Stimulated activated CD4-positive, alpha-beta T cell treated with anti-CD3 and anti-CD28 coated beads, Interleukin-1b, Interleukin-23, amount 100 ng/mL, for 1 hour (primary cell): ENCODE measurements around the gene ELP5.

Experiments used
- DNase-seq, 2 donors: peaks; one replicate each; pipeline ENCODE4 v3.0.0-alpha.2; 2020; ENCODE audit warnings: low read depth in 2 of 2

The ELP5 gene

DNA sequence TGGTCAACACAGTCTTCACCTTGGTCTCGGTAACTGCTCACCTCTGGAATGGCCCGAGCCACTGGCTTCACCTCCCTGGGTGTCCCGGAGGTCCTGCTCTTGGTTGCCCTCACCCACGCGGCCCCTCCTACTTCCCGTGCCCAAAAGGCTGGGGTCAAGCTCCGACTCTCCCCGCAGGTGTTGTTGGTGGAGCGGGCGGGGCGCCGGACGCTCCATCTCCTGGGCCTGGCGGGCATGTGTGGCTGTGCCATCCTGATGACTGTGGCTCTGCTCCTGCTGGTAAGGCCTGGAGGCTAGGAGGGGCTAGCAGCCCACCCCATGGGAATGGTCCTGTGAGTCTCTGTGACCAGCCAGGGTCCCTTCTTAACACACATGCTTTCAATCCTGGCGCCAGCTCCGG, 32.9 kb downstream of the ELP5 start:
- DNase-seq: no peak

- no peak for DNase-seq
These were observed 33.7 kb downstream of the ELP5 start for GRCh38 chr17:7285679-7286078.

- no peak for DNase-seq
These were observed 37.4 kb downstream of the ELP5 start for GRCh38 chr17:7289256-7290032.

DNA sequence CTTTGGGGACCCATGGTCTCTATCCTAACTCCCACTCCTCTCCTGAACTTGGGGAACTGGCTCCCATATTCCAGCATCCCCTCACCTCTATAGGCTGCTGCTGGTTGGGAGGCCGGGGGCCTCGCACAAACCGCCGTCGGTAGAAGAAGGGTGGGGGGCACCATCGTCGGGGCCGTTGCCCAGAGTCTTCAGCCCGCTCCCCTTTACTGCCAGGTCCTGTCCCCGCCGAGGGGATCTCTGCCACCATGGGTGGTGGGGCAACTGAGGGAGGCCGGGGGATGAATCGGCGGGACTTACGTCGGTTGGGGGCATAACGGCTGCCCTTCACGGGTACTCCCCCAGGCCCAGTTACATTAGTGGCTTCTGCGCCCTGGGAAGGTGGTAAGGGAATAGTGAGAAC, 38.2 kb downstream of the ELP5 start:
- DNase-seq: no peak

DNA sequence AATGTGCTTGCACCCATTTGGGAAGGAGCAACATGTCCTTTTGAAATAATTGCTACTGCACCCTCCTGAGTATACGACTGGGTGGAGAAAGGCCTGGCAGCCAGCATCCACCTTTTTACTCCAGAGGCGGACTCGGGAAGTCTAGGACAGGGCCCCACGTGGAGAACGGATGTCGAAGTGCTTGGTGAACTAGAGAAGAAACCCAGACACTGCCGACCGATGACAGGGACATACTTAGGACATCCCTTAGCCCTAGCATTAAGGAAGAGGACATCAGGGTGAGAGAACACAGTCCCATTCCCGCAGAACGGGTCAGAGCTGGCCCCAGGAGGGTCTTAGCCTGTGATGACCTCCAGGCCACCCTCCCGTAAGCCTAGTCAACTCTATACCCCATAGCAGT, 38.7 kb downstream of the ELP5 start:
- no peak for DNase-seq

- DNase-seq: no peak
These were observed 40.2 kb downstream of the ELP5 start for GRCh38 chr17:7292194-7292593.

GRCh38 chr17:7292729-7293128, 40.7 kb downstream of the ELP5 start:
- DNase-seq: no peak

GRCh38 chr17:7293159-7293558, 41.1 kb downstream of the ELP5 start:
- no peak for DNase-seq

- DNase-seq: no peak
These were observed 42.0 kb downstream of the ELP5 start for GRCh38 chr17:7293816-7294613.

DNA sequence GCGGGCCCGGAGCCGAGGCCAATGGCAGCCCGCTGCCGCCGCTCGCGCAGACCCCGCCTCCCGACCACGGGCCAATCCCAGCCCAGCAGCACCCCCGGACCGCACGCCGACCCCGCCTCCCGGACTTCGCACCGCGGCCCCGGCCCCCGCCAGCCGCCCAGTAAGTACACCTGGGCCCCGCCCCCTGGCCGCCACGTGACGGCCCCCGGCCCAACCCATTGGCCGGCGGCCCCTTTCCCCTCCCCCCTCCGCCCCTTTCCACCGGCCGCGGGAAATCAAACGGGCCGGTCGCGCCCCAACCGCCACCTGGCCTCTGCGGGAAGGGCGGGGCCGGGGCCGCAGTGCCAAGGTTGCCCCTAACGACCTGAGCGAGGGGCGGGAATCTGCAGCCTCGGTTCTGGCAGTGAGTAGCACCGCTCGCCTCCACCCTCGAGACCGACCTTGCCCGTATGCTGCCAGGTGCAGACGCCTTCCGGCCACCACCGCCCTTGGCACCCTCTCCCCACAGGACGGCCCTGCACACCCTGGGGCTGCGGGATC, 42.7 kb downstream of the ELP5 start, which contains the start of gene YBX2:
Gene YBX2, minus strand, starts transcription at position 26 of the 540 bp plus-strand sequence. CDS start 139 bp downstream, outside the sequence.
- peak; percentile 42 to 54 for DNase-seq

DNA sequence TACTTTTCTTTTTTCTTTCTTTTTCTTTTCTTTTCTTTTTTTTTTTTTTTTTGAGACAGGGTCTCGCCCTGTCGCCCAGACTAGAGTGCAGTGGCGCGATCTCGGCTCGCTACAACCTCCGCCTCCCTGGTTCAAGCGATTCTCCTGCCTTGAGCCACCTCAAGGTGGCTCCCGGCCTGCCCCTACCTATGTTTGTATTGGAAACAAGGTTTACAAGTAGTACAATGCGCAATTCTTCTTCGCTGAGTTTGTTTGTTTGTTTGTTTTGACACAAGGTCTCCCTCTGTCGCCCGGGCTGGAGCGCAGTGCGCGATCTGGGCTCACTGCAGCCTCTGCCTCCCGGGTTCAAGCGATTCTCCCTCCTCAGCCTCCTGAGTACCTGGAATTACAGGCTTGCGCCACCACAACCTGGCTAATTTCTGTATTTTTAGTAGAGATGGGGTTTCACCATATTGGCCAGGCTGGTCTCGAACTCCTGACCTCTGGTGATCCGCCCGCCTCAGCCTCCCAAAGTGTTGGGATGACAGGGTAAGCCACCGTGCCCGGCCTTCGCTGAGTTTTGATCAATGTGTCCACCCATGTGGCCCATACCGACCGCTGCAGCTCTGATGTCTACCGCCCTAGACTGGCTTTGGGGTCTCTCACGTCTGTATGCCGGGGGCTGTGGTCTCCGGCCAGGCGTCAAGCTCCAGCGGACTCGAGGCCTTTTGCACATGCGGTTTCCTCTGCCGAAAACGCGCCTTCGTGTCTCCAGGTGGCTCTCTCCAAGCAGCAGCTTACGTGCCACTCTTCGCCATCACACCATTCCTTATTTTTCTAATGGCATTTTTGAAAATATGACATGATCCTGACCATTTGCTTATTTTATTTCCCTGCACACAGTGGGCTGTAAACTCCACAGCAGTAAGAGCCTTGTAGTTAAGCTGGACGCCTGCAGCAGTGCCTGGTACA, 43.5 kb downstream of the ELP5 start:
- no peak for DNase-seq

DNA sequence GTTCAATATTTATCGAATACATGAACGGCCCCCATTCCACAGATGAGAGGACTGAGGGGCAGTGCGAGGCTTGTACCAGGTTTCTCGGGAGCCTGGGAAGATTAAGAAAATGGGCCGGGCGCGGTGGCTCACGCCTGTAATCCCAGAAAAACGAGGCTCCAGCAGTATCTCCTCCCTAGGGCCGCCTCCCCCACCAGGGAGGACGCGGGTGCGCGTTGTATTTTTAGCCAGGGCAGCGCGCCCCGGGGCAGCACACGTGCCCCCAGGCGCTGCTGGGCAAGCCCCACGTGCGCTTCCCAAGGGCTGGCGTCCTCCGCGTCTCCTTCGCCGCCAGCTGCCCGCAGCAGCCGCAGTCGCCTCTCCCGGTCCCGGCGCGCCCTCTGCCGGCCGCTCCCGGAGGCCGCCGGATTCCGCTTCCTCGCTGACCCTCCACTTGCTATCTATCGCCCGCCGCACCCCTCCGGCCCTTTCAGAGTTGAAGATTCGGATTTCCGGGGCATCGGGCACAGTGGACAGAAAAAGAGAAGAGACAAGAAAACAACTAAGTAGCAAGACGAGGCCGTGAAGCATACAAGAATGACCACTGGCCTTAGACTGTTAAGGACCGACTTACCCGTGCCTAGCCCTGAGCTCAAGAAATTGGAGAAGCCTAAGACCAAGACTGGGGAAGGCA, 44.3 kb downstream of the ELP5 start:
- peak in 1 of 2 donors; percentile 50 for DNase-seq

GRCh38 chr17:7304179-7304578, 52.2 kb downstream of the ELP5 start:
- no peak for DNase-seq

DNA sequence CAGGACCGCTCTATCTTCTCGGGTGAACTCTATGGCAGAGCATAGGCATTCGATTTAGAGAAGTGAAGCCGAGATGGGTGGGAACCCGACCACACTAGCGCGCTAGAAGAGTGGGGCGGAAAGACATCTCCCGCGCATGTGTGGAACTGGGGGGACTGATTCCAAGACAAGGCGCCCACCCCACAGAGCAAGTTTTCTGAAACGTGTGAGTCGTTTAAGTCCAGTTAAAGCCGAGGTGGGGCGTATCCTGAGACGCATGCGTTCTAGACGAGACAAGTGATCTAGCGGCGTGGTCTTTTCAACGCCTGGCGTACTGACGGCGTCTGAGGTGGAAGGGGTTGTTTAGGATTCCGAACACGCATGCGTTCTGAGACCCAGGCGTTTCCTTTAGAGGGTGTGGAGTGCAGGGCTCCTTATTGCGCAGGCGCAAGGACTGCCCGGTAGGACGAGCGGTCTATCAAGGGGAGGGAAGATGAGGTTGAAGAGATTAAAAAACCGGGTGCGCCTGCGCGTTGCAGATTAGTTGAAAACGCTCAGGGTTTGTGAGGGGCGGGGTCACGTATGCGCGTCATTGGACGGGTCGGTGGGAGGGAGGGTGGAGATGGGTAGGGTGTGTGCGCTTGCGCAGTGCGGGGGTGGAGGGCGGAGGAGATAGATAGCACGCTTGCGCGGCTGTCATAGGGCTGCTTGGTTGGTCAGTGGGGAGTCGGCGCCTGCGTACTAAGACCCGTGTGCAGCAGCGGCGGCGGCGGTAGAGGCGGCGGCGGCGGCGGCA, 55.1 kb downstream of the ELP5 start, which contains the start of gene EIF5A:
Gene EIF5A, plus strand, starts transcription at position 718 of the 775 bp plus-strand sequence. CDS start 2,008 bp downstream, outside the sequence.
- peak; percentile 100 for DNase-seq

DNA sequence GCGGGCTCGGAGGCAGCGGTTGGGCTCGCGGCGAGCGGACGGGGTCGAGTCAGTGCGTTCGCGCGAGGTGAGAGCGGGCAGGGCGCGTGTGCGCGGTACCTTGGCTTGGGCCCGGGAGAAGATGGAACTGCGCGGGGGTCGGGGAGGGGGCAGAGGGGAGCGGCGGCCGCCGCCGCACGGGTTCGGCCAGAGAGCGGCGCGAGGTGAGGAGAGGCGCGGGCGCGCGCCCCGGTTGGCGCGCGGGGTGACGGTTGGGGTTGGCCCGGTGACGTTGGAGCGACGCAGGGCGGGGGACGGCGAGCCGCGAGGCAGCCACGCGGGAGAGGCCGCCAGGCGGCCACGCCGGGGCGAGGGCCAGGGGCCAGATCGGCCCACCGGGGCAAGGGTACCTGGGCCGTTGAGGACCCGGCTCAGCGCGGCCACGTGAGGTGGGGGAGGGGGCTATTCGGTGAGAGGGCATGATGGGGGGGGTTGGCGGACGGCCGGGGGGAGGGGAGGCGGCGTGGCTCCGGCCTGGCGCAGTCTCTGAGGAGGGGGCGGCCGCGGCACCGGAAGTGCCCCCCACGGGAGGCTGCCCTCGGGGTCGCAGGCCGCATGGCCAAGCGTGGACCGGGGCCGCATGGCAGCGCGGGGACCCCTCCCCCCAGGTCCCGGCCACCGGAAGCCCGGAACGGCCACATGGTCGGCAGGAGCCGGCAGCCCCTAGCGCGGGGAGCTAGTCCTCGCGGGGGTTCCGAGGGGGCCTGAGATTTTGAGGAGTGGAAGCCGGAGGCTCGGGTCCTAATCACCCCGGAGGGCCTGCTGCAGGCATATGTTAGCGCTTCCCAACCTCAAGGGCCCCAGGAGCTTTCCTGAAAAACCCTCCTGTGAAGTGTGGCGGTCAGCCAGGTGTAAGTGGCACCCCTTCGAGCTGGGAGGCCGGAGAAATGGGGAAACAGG, 55.9 kb downstream of the ELP5 start:
- no peak for DNase-seq

GRCh38 chr17:7308625-7309433, 56.8 kb downstream of the ELP5 start:
- DNase-seq: peak; percentile 62 to 76
